Measurements from ENCODE around the gene CYP1B1.
"Not testable (repeated sequence)": the region's sequence is repeated elsewhere in the genome, so short reads cannot be mapped to it uniquely, and the experiment has no call there.

CYP1B1 gene

DNA sequence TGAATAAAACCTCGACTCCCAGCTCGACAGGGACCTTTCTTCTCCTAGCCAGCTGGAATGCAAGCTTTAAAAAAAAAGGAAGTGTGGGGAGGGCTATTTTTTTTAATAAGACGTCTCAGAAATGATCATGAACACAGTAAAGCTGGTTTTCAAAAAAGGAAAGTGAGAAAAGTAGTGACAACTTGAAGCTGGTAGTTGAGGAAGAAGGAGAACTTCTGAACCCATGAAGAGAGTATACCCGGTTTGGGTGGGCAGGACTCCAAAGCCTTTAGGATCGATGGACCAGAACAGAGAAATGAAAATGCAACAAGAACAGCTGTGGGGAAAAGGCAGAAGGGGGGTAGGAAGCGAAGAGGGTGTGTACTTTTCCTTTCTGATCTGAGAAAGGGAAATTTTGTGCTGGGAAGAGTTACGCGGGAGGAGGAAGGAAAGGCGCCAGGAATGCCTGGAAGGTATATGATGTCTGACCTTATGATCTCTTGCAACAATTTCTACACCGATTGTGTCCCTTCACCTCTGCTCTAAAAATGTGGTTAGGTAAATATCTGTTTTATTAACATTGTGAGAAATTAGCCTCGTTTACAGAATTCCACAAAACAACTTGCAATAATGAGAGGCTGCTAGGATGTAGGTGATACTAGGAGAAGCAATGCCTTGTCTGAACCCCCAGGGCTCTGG is 22.6 kb upstream of the CYP1B1 start:
- no peak for DNase-seq

DNA sequence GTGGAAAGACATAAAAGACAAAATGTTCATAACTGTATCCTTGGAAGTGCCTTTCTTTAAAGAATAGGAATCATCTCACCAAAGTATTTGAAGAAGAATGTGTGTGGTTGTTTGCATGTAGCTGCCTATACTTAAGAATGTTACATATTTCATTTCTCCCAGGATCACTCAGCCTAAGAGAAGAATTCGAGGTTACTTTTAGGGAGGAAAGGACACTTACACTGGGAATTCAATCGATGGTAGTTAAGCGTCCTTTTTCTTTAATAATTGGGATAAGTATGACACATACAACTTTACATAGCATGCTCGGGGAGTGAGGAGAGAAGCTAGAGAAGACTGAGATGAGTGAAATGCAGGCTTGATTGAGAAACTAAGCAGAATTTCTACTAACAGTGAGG is 22.0 kb upstream of the CYP1B1 start:
- no peak for DNase-seq

DNA sequence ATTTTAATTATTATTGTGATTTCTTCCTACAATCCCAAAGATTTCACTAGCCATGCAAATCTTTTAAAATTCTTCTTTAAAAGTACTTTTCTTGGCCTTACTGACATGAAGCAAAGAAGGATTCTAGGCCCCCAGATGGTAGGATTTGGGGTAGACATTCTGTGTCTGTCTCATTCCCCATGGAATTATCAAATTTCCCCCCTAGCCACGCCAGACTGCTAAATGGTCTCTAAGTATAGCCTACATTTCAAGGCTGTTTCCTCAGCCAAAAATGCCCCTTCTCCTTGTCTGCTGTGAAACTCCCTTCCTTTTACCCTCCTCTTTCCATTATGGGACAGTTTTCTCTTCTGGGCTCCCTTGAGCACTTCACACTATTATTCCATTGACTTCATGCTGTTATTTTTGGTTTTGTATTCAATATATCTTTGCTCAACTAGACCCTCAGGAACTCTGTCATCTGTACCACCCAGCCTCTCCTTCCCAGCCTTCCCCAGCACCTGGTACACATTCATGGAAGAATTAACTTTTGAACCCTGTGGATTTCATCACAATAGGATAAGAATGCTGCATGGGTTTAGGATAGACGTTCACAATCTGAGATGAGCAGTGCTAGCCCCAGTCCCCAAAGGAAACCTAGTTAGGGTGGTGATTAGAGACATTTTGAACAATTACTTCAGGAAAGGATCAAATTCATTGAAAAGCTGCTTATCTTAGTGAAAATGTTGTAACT is 21.5 kb upstream of the CYP1B1 start:
- DNase-seq, result no peak

DNA sequence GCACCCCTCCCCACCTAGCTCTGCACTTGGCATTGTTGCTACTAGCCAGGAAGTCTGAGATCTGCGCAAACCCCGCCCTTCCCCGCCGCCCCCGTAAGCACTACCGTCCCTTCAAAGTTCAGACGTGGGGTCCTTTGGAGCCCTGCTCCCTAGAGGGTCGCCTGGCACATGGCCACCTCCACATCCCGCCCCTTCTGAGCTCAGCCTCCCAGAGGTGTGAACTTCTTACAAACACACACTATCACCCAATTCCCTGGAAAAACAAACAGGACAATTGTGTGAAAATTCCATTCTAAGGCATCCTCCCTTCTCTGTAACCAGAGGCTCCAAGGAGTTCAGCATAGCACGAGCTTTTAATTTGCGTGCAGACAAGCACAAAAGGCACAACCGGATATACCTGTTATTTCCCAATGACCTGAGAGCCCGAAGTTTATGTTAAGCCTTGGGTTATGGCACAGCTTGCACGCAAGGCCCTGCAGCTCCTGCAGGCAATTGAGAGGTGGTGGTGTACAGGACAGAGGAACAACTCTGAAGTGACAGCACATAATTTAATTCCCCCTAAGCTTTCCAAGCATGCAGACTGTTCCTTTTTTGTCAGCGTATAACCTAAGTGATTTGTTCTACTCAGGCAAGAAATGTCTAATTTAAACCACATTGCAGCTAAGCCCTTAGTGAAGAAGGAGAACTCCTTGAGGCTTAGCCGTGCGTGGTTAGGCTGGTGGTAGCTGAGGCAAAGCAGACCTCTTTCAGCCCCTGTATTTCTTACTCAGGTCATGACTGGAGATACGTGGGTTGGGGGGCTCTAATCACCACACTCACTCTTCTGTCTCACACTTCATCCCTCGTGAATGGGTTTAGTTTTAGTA is 20.3 kb upstream of the CYP1B1 start:
- no peak for DNase-seq

DNA sequence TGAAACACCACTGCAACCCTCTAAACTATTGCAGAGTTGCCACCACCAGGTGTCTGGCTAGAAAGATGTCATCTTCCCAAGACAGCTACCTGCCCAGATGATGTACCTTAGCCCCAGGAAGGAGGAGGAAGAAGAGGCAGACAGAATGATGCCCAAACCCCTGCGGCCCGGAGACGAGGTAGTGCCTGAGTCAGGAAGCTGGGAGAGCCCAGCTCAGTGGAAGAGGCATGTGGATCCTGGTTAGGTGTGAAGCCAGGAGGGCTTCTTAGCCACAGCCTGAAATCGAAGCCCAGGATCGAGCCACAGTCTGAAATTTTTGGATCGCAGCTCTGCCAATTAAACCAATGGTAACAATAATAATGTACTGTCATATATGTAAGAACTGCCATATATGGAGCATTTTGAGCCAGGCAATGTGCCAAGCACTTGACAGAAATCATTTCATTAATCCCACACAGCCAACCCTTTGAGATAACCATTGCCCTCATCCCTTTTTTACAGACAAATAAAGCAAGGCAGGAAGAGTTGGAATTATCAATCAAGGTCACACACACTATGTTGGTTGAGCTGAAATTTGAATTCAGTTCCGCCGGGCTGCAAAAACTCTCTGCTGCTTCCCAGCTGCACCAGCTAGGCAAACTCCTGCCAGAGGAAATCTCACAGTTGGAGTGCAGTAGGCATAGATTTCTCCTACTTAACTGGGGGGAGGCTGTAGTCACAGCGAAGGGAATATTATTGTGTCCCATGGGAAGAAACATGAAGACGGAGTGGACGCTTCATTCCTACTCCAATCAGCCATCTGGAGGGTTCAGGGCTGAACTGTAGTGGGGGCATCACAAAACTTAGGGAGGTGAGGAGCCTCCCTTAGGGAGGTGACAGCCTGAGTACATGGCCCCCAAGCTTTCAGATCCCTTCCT is 19.4 kb upstream of the CYP1B1 start:
- DNase-seq, result no peak

DNA sequence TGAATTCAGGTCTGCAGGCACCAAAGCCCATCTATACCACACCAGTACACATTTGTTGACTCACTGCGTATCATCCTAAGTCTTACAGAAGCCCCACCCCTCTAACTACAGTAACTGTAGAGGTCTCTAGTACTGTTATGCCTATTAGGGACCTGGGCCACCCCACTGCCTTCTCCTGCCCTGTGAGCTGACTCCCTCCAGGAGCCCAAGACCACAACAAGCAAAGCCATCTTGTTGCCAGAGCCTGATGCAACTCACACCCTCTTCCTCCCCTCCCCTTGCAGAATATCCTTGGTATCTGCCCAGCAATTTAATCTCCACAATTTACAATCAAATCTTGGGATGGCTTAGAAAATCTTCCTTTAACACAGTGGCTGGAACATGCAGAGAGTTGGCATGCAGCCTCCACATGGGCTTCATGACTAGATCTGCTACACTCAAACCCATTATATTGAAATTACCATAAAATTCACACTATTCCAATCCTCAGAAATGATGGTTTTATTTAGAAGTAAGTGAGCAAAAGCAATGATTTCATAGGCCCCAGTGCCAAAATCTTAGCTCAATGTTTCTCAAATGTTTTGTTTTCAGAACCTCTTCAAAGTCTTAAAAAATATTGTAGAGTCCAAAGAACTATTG is 17.7 kb upstream of the CYP1B1 start:
- DNase-seq, result no peak

DNA sequence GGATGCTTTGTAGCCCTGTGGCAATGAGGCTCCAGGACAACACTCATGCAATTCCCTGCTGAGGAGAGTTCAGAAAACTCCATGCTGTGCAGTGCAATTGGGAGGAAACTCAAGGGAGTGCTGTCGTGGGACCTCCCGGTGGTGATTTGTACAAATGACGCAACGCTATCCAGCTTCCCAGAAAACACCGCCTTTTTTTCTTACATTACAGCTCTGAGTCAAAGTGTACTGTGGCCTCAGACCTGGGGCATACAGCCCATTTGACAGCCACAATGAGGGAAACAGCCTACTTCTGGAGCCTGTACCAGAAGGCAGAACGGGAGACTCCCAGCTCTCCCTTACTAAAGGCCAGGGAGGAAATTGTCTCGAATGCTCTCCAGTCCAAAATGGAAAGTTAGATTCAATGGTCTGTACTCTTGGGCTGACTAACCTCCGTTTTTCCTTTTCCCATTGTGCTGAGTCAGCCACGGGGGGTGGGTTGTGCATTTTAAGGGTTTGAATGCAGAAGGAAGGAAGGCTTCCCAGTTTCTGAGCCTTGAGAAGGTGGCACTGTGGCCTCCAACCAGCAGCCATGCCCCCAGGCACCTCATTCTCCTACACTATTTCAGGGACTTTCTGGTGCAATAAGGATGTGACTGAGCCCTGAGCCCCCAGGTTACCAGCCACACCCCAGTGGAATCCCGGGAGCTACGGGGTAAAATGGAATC is 16.4 kb upstream of the CYP1B1 start:
- DNase-seq, result no peak

DNA sequence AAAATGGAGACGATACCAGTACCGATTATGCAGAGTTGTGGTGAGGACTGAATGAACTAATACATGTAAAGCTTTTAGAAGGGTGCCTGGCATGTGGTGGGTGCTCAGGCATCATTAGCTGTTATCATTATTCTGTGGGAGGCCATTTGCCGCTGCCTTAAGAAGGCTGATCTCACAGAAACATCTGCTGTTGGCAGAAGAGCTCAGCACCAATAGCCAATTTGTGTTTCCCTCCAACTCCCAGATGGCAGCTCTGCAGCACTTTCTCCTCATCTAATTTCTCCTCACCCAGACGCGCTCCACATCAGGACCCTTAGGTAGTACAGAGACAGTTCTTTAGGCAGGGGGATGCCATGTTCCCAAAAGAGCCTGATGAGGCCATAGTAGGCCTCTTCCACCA is 15.8 kb upstream of the CYP1B1 start:
- DNase-seq, result no peak

DNA sequence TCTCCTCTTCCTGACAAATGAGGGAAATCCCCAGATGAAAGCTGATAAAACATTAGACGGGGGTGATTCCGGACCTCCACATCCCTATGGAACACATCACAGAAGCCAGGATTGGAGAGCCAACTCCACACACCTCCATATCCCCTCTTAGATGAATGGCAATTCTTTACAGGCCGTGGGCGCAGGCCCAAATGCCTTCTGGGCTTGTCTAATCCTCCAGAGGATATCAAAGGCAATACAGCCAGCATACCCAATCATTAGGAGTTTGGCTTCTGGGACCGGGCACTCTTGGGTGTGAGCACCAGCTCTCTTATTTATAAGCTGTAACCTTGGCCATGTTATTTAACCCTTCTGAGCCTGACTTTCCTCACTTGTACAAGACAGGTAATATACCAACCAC is 15.0 kb upstream of the CYP1B1 start:
- DNase-seq, result no peak

DNA sequence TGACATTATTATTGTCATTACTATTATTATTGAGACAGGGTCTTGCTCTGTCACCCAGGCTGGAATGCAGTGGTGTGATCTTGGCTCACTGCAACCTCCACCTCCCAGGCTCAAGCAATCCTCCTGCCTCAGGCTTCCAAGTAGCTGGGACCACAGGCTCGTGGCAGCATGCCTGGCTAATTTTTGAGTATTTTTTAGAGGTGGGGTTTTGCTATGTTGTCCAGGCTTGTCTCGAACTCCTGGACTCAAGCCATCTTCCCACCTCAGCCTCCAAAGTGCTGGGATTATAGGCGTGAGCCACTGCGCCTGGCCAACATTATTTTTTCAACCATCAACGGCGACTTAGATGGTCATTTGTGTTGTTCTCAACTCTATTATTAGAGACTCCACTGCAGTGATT is 14.3 kb upstream of the CYP1B1 start:
- not testable (repeated sequence) for DNase-seq

DNA sequence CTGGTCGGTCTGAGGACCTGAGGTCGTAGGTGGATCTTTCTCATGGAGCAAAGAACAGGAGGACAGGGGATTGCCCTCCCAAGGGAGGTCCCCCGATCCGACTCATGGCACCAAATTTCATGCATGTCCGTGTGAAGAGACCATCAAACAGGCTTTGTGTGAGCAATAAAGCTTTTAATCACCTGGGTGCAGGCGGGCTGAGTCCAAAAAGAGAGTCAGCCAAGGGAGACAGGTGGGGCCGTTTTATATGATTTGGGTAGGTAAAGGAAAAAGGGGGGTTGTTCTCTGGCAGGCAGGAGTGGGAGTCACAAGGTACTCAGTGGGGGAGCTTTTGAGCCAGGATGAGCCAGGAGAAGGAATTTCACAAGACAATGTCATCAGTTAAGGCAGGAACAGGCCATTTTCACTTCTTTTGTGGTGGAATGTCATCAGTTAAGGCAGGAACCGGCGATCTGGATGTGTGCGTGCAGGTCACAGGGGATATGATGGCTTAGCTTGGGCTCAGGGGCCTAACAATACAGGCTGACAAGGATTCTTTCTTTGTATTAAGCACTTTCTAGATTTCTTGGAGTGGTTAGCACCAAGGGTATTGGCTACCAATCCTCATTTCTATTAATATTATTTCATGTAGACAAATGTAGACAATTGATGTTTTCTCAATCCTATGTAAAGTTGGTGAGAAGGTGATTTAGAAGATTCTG is 10.2 kb upstream of the CYP1B1 start:
- DNase-seq, result not testable (repeated sequence)

DNA sequence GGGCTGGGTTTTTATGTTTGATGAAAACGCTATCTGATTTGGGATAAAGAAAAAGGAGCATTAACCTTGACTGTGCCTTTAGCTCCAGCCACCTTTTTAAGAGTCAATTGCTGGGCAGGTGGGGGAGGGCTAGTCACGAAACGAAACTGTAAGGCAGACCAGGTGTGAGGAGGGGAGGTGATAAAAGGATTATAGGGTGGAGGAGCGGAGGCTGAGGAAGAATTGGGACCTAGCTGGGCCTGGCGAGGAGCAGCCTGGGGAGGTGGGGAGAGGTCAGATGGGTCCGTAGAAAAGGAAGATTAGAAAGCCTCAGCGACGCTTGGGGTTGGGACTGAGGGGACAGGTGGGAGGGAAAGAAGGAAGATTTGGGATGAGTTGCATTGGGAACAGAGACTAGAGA is 8.6 kb upstream of the CYP1B1 start:
- not testable (repeated sequence) for DNase-seq

DNA sequence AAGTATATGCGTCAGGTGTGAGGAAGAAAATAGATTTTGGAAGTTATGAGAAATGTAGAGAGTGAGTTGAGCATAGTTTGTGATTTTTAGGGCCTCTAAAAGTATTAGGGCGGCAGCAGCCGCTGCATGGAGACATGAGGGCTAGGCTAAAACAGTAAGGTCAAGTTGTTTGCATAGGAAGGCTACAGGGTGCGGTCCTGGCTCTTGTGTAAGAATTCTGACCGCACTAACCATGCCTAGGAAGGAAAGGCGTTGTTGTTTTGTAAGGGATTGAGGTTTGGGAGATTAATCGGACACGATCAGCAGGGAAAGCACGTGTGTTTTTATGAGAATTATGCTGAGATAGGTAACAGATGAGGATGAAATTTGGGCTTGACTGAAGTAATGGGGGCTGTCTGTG is 6.8 kb upstream of the CYP1B1 start:
- DNase-seq, result not testable (repeated sequence)

DNA sequence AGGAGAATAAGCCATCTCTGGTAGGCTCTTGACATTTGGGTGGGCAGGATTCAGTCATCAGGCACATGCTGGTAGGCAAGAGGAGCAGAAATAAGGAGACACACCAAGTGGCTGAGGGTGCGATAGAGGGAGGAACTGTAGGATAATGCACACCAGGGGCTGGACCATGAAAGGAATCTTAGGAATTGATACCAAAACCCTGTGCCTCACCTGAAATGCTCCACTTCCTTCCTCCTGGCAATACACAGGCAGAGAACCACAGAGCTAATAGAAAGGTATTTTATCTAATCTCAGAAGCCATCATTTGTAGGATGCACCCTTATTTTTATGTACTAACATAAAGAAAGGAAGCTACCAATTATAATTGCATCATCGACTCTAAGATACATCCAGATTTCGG is 4.4 kb upstream of the CYP1B1 start:
- DNase-seq, result no peak

DNA sequence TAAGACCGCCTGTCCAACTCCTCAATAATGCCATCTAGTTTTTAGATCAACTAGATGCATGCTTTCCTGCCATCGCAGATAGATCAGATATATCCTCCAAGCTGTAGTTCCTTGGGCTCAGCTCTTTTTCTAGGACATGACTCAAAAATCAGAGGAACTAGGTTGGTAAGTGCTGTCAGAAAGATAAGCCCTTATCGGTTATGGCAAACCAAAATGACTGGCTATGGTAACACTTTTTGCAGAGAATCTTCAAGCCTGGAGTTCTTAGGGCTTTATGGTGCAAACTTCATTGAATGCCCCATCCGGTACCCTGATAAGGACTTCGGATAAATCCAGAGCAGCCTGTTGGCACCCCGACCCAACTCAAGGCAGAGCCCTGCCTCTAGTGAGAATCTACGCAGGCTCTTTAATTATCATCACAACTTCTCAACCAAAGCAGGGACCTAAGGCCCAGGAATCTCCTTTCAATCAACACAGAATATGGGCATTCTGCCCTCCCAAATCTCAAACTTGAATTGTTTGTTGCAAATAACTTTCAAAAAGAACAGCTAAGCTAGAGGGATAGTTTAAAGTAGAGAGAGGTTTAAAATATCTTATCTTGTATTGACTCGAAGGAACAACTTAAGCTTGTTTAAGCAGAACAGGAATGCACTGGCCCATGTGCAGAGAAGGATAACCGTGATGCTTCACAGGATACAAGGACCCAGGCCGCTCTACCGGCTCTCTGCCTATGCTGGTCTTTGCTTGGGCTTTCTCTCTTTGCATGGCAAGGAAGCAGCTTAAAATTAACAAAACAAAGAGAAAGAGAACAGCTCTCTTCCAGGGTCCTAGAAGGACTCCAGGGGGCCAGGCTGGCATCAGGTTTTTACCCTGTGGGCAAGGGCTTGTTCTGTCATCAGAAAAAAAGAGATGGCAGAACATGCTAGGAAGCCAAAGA is 3.4 kb upstream of the CYP1B1 start:
- DNase-seq, result no peak

DNA sequence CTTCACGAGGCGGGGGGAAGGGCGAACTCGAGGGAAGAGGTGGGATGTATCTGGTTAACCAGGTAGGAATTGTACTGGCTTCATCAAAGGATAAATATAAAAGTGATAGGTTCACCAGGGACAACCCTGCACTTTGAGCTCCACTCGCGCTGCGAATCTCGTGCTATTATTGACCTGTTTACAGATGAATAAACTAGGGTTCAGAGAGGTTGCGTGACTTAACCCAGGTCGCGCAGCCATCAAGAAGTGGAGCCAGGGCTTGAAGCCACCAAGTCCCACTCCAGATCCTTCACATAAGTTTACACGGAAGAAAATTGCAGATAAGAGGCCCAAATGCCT is 1.4 kb upstream of the CYP1B1 start:
- no peak for DNase-seq

DNA sequence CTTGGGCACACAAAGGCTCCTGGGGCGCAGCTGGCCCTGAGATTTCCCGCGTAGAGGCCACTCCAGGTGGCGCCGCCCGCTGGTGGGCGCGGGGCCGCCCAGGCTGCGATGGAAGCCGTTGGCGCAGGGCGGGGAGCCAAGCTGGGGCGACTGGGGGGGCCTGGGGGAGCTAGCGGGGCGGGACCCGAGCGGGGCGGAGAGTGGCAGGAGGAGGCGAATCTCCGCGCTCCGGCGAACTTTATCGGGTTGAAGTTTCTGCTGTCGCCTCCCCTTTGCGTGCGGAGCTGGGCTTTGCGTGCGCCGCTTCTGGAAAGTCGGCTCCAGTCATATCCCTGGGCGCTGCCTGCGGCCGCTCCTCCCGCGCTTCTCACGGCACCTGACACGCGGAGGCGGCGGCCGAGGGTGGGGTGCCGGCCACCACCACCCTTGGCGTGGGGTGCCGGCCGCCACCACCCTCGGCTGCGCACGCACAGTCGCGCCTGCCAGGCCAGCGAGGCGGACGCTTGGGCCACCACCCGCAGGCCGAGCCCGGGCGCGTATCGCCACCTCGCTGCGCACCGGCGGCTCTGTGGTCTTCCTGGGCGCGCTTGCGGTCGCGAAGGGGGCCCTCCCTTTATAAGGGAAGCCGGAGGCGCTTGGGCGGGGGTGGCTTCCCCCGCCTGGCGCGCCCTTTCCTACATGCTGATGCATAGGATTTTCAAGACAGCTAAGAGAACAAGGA is 919 bp upstream of the CYP1B1 start:
- peak; percentile 29 for DNase-seq

DNA sequence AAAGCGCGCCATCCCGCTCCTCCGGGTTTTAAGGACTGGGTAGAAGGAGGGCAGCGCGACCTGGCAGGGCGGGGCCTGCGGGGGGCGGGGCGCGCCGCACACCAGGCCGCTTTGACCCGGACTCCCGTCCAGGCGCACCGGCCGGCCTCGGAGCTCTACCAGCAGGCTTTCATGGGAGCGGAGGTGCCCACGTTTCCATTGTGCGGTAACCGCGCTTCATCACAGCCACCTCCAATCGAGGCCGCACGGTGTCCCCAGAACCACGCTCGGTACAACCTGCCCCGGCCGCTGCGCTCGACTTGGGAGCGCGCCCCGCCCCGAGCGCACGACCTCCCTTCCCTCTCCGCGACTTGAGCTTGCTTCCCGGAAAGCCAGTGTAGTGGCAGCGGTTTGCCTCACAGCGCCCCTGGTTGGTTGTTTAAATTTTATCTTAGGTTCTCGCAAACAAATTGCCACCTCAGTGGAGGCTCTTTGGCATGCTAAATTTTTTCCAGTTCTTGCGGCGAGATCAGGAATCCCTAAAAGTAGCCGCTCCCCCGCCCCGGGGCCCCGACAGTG is 280 bp upstream of the CYP1B1 start:
- peak; percentile 29 for DNase-seq

All from NCI-H1436 (cell line).